Measurements from ENCODE around the gene CNTNAP1.

- TF ChIP-seq CTCF (conservative IDR thresholded peaks at IDR 0.05; ENCODE audit: low read length) (no peak), EZH2phosphoT487 (IDR thresholded peaks at IDR 0.05; ENCODE audit: borderline replicate concordance) (no peak)
Measured at GRCh38 chr17:42702446-42702845, 20.1 kb downstream of the CNTNAP1 start.
